Activated CD4-positive, alpha-beta T cell treated with anti-CD3 and anti-CD28 coated beads, Interleukin-2, amount 50 U/mL, for 1 hour (primary cell): ENCODE results near the gene PLEKHG5.
"Not testable (repeated sequence)": the region's sequence is repeated elsewhere in the genome, so short reads cannot be mapped to it uniquely, and the experiment has no call there.

Source experiments
- DNase-seq: peaks from one replicate; pipeline ENCODE4 v3.0.0-alpha.2; 2020

PLEKHG5 gene

DNA sequence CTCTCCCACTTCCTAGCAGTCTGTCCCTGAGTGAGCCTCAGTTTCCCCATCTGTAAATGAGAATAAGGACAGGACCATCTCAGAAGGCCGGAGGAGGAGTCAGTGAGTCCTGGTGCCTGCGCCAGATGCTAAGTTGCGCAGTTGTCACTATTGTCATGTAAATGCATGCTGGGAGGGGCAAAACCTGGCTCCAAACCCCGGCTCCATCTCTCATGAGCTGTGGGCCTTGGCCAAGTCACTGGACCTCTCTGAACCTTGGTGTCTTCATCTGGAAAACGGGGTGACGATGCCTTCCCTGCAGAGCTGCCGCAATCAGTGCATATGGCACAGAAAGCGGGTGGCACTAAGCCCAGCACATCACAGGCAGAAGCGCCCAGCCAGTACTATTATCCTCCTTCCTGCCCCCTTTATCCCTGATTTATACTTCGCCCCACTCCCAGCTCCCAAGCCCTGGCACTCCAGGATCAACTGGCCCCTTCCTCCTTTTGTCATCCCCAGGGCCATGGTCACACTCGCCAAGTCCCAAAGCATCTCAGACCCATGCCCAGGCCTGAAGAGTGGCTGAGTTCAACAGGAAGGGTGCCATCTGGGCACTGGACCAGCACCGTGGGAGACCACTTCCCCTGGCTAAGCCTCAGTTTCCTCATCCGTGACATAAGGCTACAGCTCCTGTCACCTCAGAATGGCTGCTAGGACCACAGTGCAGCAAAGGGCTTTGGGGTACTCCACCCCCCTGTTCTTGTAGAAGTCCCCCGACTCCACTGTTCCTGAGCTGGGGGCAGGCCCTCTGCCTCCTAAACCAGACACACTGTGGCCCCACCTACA is 4.3 kb upstream of the PLEKHG5 start:
- no peak for DNase-seq

DNA sequence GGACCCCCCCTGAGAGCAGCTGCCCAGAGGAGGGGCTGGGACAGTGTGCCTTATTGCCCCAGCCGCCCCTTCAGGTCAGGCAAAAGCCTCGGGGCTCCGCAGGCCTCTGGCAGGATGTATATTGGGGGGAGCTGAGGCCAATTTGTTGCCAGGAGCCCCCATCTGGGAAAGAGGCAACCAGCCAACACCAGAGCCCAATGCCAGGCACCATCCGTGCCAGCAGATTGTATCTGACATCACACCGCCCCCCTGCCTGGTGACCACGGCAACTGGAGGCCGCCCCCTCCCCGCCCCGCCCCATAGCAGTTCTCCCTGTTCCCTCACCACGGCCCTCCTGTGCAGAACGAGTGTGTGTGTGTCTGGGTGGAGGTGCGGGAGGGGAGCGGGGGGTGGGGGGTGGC is 3.6 kb upstream of the PLEKHG5 start:
- DNase-seq: no peak

GRCh38 chr1:6494627-6495026 is 3.2 kb upstream of the PLEKHG5 start:
- DNase-seq: no peak

- not testable (repeated sequence) for DNase-seq
Observed at GRCh38 chr1:6493834-6494223, 2.4 kb upstream of the PLEKHG5 start.

DNA sequence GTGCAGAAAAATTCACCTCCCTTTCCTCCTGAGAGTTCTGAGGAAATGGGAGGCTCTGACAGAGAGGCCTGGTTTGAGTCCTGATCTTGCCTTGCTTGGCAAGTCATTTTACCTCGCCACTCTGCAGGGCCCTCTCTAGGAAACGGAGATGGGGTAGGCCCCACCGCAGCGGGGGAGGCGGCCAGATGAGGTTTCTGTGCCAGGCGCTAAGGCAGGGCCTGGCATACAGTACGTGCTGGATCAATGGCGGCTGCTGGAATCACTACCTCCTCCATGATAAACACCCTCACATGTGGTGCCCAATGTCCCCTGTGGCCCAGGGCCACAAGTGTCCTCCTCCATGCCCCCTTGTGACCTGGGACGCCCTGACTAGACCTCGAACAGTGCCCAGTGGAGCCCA is 499 bp upstream of the PLEKHG5 start:
- DNase-seq: no peak

- DNase-seq: no peak
Observed at GRCh38 chr1:6491081-6491449, 402 bp downstream of the PLEKHG5 start.

GRCh38 chr1:6490181-6491080 is 1.0 kb downstream of the PLEKHG5 start:
- peak; percentile 51 for DNase-seq

DNA sequence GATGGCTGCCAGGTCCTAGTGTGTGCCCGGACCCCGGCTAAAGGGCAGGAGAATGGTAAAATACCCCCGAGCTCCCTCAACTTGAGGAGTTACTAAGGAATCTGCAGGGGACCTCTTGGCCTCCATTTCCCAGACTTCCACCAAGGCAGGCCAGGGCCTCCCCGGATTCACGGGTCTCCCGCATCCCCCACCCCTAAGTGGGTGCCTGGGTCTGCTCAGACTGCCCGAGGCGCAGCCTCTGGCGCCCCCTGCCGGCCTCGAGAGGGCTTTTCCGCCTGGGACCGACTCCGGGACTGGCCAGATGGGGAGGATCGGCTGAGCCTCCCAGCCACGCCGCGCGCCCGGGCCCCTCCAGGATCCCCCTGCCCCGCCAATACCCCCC is 1.7 kb downstream of the PLEKHG5 start:
- DNase-seq: peak; percentile 75

- DNase-seq: no peak
Observed at GRCh38 chr1:6489383-6489765, 2.1 kb downstream of the PLEKHG5 start.

GRCh38 chr1:6488602-6489382 is 2.7 kb downstream of the PLEKHG5 start:
- no peak for DNase-seq

GRCh38 chr1:6487804-6488484 is 3.5 kb downstream of the PLEKHG5 start:
- no peak for DNase-seq

DNA sequence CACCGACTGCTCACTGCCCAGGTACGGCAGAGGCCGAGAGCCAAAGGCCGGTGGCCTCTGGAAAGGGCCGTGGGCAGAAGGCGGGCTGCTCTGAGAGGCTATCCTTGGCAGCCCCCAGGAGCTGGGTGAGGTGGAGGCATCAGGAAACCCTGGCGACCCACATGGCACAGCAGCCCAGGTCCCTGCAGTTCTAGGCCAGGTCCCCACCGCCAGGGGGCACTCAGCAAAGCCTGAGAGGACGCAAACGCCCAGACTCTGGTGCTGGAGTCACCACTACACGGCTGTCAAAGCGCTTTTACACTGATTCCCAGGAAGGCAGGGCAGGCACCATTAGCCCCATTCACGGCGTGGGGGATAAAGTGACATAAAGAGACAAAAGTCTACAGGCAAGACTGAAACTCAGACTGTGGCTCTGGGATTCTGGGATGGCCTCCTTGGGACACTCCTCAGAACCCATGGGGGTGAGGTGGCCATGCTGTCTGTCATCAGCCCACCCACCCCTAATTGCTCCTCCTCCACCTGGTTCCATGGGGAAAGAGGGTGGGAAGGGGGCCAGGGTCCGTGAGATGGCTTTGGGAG is 4.9 kb downstream of the PLEKHG5 start:
- peak; percentile 90 for DNase-seq

- no peak for DNase-seq
Observed at GRCh38 chr1:6485168-6486101, 6.0 kb downstream of the PLEKHG5 start.

- DNase-seq: no peak
Observed at GRCh38 chr1:6484826-6485167, 6.7 kb downstream of the PLEKHG5 start.

DNA sequence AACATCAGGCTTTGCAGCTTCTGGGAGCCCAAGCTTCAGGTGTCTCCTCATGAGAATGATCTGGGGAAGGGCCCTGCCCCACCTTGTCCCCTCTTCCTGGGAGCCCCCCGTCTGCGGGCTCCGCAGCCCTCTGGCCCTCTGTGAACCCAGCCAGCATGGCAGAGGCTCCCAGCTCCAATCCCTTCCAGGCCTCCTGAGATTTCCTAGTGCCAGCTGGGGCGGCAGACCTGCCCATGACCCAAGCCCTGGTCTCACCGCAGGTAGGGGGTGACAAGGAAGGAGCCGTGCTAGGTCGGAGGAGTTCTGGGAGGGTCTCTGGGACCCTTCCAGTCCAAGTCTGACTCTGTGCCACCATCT is 7.7 kb downstream of the PLEKHG5 start:
- DNase-seq: no peak

- DNase-seq: no peak
Observed at GRCh38 chr1:6483017-6483760, 8.3 kb downstream of the PLEKHG5 start.

- DNase-seq: no peak
Observed at GRCh38 chr1:6481820-6482219, 9.6 kb downstream of the PLEKHG5 start.

DNA sequence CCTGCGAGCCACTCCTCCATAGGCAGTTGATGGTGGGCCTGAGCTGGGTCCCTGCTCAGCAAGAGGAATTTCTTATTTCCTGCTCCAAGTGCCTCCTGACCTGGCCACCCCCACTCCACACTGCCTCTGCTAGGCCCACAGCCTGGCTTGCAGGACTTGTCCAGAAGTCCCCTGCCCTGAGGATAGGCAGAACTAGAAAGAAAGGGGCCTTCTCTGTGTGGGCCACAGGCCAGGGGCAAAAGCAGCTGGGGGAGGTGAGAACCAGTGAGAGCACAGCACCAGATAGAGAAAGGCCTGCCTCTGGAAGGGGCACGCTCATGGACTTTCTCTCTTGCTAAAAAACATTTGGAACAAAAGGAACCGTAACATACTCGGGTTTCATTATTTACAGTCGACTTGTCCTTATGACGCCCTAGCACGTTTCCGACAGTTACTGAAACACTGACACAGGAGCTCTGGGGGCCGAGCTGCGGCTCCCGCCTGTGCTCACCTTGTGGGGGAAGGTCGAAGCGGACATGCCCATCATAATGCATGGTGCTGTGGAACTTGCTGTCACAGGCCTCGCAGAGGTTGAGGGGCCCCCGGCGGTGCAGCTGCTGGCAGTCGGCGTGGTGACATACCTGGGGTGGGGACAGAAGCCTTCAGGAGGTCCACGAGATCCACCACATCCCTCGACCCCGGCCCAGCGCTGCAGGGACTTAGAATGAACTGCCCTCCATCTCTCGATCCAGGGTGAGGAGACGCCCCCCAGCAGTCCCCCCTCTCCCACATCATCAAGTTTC is 14.2 kb downstream of the PLEKHG5 start:
- DNase-seq: no peak

- DNase-seq: no peak
Observed at GRCh38 chr1:6476483-6476882, 15.0 kb downstream of the PLEKHG5 start.
